K562 (cell line): ENCODE data around the gene BAZ2A. TPM values are rescaled to one million over a fixed set of nuclear protein-coding genes. Genes with fewer than 3 reads are reported as not detected.

ENCODE experiments used
- CBX3 ChIP-seq, 2 experiments: IDR thresholded peaks; 1 replicate in 1 of 2; 2 replicates in 1 of 2; pipeline ENCODE4 v1.6.1; 2012; ENCODE audit warnings: inconsistent platforms in 2 of 2, low read length in 2 of 2, borderline replicate concordance in 1 of 2, control low read depth in 1 of 2
- MAX ChIP-seq: sonication (generic); formaldehyde crosslinking; IDR thresholded peaks from 2 replicates; pipeline ENCODE4 v1.9.0; 2022; ENCODE audit warnings: mild to moderate bottlenecking, missing genetic modification reagents
- NKRF ChIP-seq: fragments of 450-650 bp; IDR thresholded peaks from 2 replicates; pipeline ENCODE4 v1.6.1; 2016; ENCODE audit warnings: borderline replicate concordance
- RREB1 ChIP-seq: fragments of 250-450 bp; sonication (Bioruptor Pico); IDR thresholded peaks from 2 replicates; pipeline ENCODE4 v1.4.0; 2020
- TOE1 ChIP-seq, 2 experiments: fragments of 450-650 bp in 1 of 2; sonication (generic) in 1 of 2; formaldehyde crosslinking in 1 of 2; IDR thresholded peaks; 2 replicates each; pipeline versions ENCODE4 v1.7.1 to v1.8.0; 2016 to 2022; ENCODE audit warnings: borderline replicate concordance in 2 of 2, mild to moderate bottlenecking in 2 of 2, antibody characterized with exemption in 1 of 2, inconsistent platforms in 1 of 2, low read depth in 1 of 2, missing genetic modification reagents in 1 of 2, moderate library complexity in 1 of 2
- ZBTB34 ChIP-seq: fragments of 250-450 bp; sonication (Bioruptor Pico); IDR thresholded peaks from 2 replicates; pipeline ENCODE4 v1.8.0; 2021; ENCODE audit warnings: mild to moderate bottlenecking, moderate library complexity
- ZNF57 ChIP-seq: fragments of 450-650 bp; formaldehyde crosslinking; IDR thresholded peaks from 2 replicates; pipeline ENCODE4 v1.4.0; 2020; ENCODE audit warnings: mild to moderate bottlenecking, moderate library complexity
- polyA plus RNA-seq, 8 experiments: library from polyadenylated mRNA; depleted of rRNA in 4 of 8; stranded (reverse) in 5 of 8; unstranded in 3 of 8; fragments of >200 nt; fragmentation: Nextera tagmentation in 2 of 8; fragmentation: Illumina TruSeq in 1 of 8; extraction: Ambion mirVana in 2 of 8; extraction: Trizol in 1 of 8; gene quantifications; 2 replicates each; pipeline versions ENCODE4 v1.2.1 to v1.2.3, GENCODE V29; 2011 to 2014; ENCODE audit warnings: inconsistent platforms in 1 of 8, missing spikeins in 1 of 8
- total RNA-seq, 7 experiments: library from RNA; depleted of rRNA in 6 of 7; stranded (reverse); fragments of >200 nt in 6 of 7; fragmentation: Illumina TruSeq in 2 of 7; extraction: Trizol in 2 of 7; gene quantifications; 2 replicates each; pipeline versions ENCODE4 v1.2.1 to v1.2.3, GENCODE V29; 2011 to 2021; ENCODE audit warnings: low replicate concordance in 1 of 7

Gene BAZ2A
- total and polyA plus RNA-seq, 9 of the 15 experiments (the other 6 are each of a cell fraction or from before 2014, with no cell fraction given) = 4.5 to 86.4 (median 26.2) TPM

GRCh38 chr12:56645201-56645716 lies 15.1 kb upstream of the BAZ2A start (continued):
- TF ChIP-seq NKRF = peak; percentile 20; the same call in 1 of the 2 replicates
- no peak; the same call in 1 of the 2 replicates for TF ChIP-seq MAX
- TF ChIP-seq CBX3 (IDR thresholded peaks at IDR 0.05; ENCODE audit: borderline replicate concordance in 1 of 2, low read length in 2 of 2) = 0 out of 3 replicates have a peak, but pooled peaks of 1 of the 2 experiments have one; percentile 41
- no peak for TF ChIP-seq ZNF57 (CRISPR knock-in tag)
- peak; percentile 37; the same call in 1 of the 2 replicates for TF ChIP-seq TOE1 (IDR thresholded peaks at IDR 0.05; ENCODE audit: borderline replicate concordance)
- no peak for TF ChIP-seq TOE1 (CRISPR knock-in tag; IDR thresholded peaks at IDR 0.05; ENCODE audit: borderline replicate concordance, low read depth)
- no peak for TF ChIP-seq ZBTB34 (CRISPR knock-in tag)
- no peak for TF ChIP-seq RREB1
